T-helper 2 cell treated with Interferon-gamma antibody and Interleukin-4, amounts not matched to agents 5 μg/mL and 100 μg/mL, for 36 hours (primary cell): ENCODE results near the gene C5orf63.
"Not testable (repeated sequence)": the region's sequence is repeated elsewhere in the genome, so short reads cannot be mapped to it uniquely, and the experiment has no call there.

Source experiments
- DNase-seq: peaks from one replicate; pipeline ENCODE4 v3.0.0; 2021; ENCODE audit warnings: low spot score
- H3K27ac Mint-ChIP-seq: one replicate; pipeline ENCODE4 v1.8.0; 2021; ENCODE audit warnings: mild to moderate bottlenecking, mixed read lengths
- H3K27me3 Mint-ChIP-seq: one replicate; pipeline ENCODE4 v1.8.0; 2021; ENCODE audit warnings: low read depth, mixed read lengths
- H3K36me3 Mint-ChIP-seq: one replicate; pipeline ENCODE4 v1.8.0; 2021; ENCODE audit warnings: low read depth, mixed read lengths
- H3K4me1 Mint-ChIP-seq: one replicate; pipeline ENCODE4 v1.8.0; 2021; ENCODE audit warnings: low read depth, mixed read lengths
- H3K4me3 Mint-ChIP-seq: one replicate; pipeline ENCODE4 v1.8.0; 2022; ENCODE audit warnings: mild to moderate bottlenecking, moderate library complexity, mixed read lengths
- H3K9me3 Mint-ChIP-seq: one replicate; pipeline ENCODE4 v1.8.0; 2021; ENCODE audit warnings: mixed read lengths

The C5orf63 gene

GRCh38 chr5:127061956-127062355 is 11.3 kb downstream of the C5orf63 start:
- Mint-ChIP-seq H3K4me3 (no peak overlapping the region), H3K27me3 (no peaks in the 10 kb centered on the region), H3K27ac (no peak overlapping the region), H3K36me3 (peaks cover 10% of the 10 kb centered on the region), H3K4me1 (peaks cover 10% of the 10 kb centered on the region), H3K9me3 (no peaks in the 10 kb centered on the region)
- no peak for DNase-seq

GRCh38 chr5:127061537-127061936 is 11.8 kb downstream of the C5orf63 start:
- H3K27me3 Mint-ChIP-seq, result no peaks in the 10 kb centered on the region
- no peak overlapping the region for H3K27ac Mint-ChIP-seq
- DNase-seq, result no peak
- H3K4me1 Mint-ChIP-seq, result peaks cover 10% of the 10 kb centered on the region
- no peak overlapping the region for H3K4me3 Mint-ChIP-seq
- H3K9me3 Mint-ChIP-seq, result peaks cover under 1% of the 10 kb centered on the region
- peaks cover 13% of the 10 kb centered on the region for H3K36me3 Mint-ChIP-seq

GRCh38 chr5:127060470-127060985 is 12.8 kb downstream of the C5orf63 start:
- peaks cover 9% of the 10 kb centered on the region for H3K9me3 Mint-ChIP-seq
- peaks cover 10% of the 10 kb centered on the region for H3K4me1 Mint-ChIP-seq
- H3K4me3 Mint-ChIP-seq, result no peak overlapping the region
- no peak overlapping the region for H3K27ac Mint-ChIP-seq
- H3K36me3 Mint-ChIP-seq, result peaks cover 22% of the 10 kb centered on the region
- no peak for DNase-seq
- no peaks in the 10 kb centered on the region for H3K27me3 Mint-ChIP-seq

GRCh38 chr5:127056896-127057295 is 16.4 kb downstream of the C5orf63 start:
- peaks cover 10% of the 10 kb centered on the region for H3K4me1 Mint-ChIP-seq
- H3K36me3 Mint-ChIP-seq, result peaks cover 35% of the 10 kb centered on the region
- DNase-seq, result no peak
- H3K27ac Mint-ChIP-seq, result no peak overlapping the region
- H3K9me3 Mint-ChIP-seq, result peaks cover 9% of the 10 kb centered on the region
- no peaks in the 10 kb centered on the region for H3K27me3 Mint-ChIP-seq
- no peak overlapping the region for H3K4me3 Mint-ChIP-seq

GRCh38 chr5:127055880-127056653 is 17.2 kb downstream of the C5orf63 start:
- Mint-ChIP-seq H3K4me3 (no peak overlapping the region), H3K36me3 (peaks cover 35% of the 10 kb centered on the region), H3K4me1 (peaks cover 10% of the 10 kb centered on the region), H3K9me3 (peaks cover 9% of the 10 kb centered on the region), H3K27ac (no peak overlapping the region), H3K27me3 (no peaks in the 10 kb centered on the region)
- no peak for DNase-seq

GRCh38 chr5:127053551-127053950 is 19.8 kb downstream of the C5orf63 start:
- DNase-seq, H3K27me3 Mint-ChIP-seq, H3K27ac Mint-ChIP-seq, H3K4me3 Mint-ChIP-seq, H3K9me3 Mint-ChIP-seq, H3K4me1 Mint-ChIP-seq: not testable (repeated sequence)
- H3K36me3 Mint-ChIP-seq, result peaks cover 32% of the 10 kb centered on the region

- no peaks in the 10 kb centered on the region for H3K27me3 Mint-ChIP-seq
- H3K4me1 Mint-ChIP-seq, result no peaks in the 10 kb centered on the region
- no peak for DNase-seq
- H3K27ac Mint-ChIP-seq, result no peak overlapping the region
- no peak overlapping the region for H3K4me3 Mint-ChIP-seq
- peaks cover 28% of the 10 kb centered on the region for H3K36me3 Mint-ChIP-seq
- H3K9me3 Mint-ChIP-seq, result peaks cover 9% of the 10 kb centered on the region
Measured at GRCh38 chr5:127053049-127053448, 20.3 kb downstream of the C5orf63 start.

GRCh38 chr5:127051591-127051990 is 21.7 kb downstream of the C5orf63 start:
- no peak for DNase-seq
- no peak overlapping the region for H3K27ac Mint-ChIP-seq
- H3K4me1 Mint-ChIP-seq, result no peaks in the 10 kb centered on the region
- H3K4me3 Mint-ChIP-seq, result no peak overlapping the region
- no peaks in the 10 kb centered on the region for H3K27me3 Mint-ChIP-seq
- H3K36me3 Mint-ChIP-seq, result peaks cover 22% of the 10 kb centered on the region
- H3K9me3 Mint-ChIP-seq, result peaks cover 8% of the 10 kb centered on the region

GRCh38 chr5:127046343-127047072 is 26.8 kb downstream of the C5orf63 start:
- H3K4me1 Mint-ChIP-seq, result no peaks in the 10 kb centered on the region
- H3K27me3 Mint-ChIP-seq, result no peaks in the 10 kb centered on the region
- H3K9me3 Mint-ChIP-seq, result no peaks in the 10 kb centered on the region
- no peaks in the 10 kb centered on the region for H3K36me3 Mint-ChIP-seq
- no peak for DNase-seq
- no peak overlapping the region for H3K4me3 Mint-ChIP-seq
- no peak overlapping the region for H3K27ac Mint-ChIP-seq

GRCh38 chr5:127042593-127042992 is 30.7 kb downstream of the C5orf63 start:
- DNase-seq, result no peak
- no peak overlapping the region for H3K27ac Mint-ChIP-seq
- H3K4me3 Mint-ChIP-seq, result no peak overlapping the region
- no peaks in the 10 kb centered on the region for H3K27me3 Mint-ChIP-seq
- no peaks in the 10 kb centered on the region for H3K9me3 Mint-ChIP-seq
- no peaks in the 10 kb centered on the region for H3K36me3 Mint-ChIP-seq
- H3K4me1 Mint-ChIP-seq, result peaks cover 6% of the 10 kb centered on the region

GRCh38 chr5:127041571-127041970 is 31.7 kb downstream of the C5orf63 start:
- DNase-seq, result no peak
- no peak overlapping the region for H3K4me3 Mint-ChIP-seq
- H3K9me3 Mint-ChIP-seq, result no peaks in the 10 kb centered on the region
- H3K36me3 Mint-ChIP-seq, result no peaks in the 10 kb centered on the region
- peaks cover 6% of the 10 kb centered on the region for H3K4me1 Mint-ChIP-seq
- no peak overlapping the region for H3K27ac Mint-ChIP-seq
- H3K27me3 Mint-ChIP-seq, result no peaks in the 10 kb centered on the region

GRCh38 chr5:127040796-127041520 is 32.3 kb downstream of the C5orf63 start:
- no peak for DNase-seq
- no peak overlapping the region for H3K4me3 Mint-ChIP-seq
- no peak overlapping the region for H3K27ac Mint-ChIP-seq
- no peaks in the 10 kb centered on the region for H3K27me3 Mint-ChIP-seq
- H3K4me1 Mint-ChIP-seq, result peaks cover 6% of the 10 kb centered on the region
- H3K9me3 Mint-ChIP-seq, result no peaks in the 10 kb centered on the region
- H3K36me3 Mint-ChIP-seq, result no peaks in the 10 kb centered on the region

- no peak overlapping the region for H3K27ac Mint-ChIP-seq
Measured at GRCh38 chr5:127038550-127038949, 34.8 kb downstream of the C5orf63 start.

GRCh38 chr5:127031863-127032232 is 41.5 kb downstream of the C5orf63 start:
- peaks cover 47% of the 10 kb centered on the region for H3K27me3 Mint-ChIP-seq
- peaks cover 9% of the 10 kb centered on the region for H3K4me1 Mint-ChIP-seq
- peak overlapping the region; percentile 41 for H3K27ac Mint-ChIP-seq
- no peaks in the 10 kb centered on the region for H3K9me3 Mint-ChIP-seq
- H3K4me3 Mint-ChIP-seq, result peak overlapping the region; percentile 90
- DNase-seq, result no peak
- no peaks in the 10 kb centered on the region for H3K36me3 Mint-ChIP-seq

More at GRCh38 chr5:127038550-127038949, 34.8 kb downstream of the C5orf63 start:
- H3K36me3 Mint-ChIP-seq, result no peaks in the 10 kb centered on the region
- no peak for DNase-seq
- H3K27me3 Mint-ChIP-seq, result peaks cover 8% of the 10 kb centered on the region
- H3K4me1 Mint-ChIP-seq, result peaks cover 7% of the 10 kb centered on the region
- H3K9me3 Mint-ChIP-seq, result no peaks in the 10 kb centered on the region
- no peak overlapping the region for H3K4me3 Mint-ChIP-seq
